DND-41 (cell line): ENCODE results near the gene EPPIN.

Experiments used
- CTCF ChIP-seq: IDR thresholded peaks from 2 replicates; pipeline ENCODE4 v1.5.1; 2012; ENCODE audit warnings: borderline replicate concordance, low read length, moderate library complexity, mild to moderate bottlenecking; ENCODE audit not compliant: poor library complexity, severe bottlenecking; ENCODE audit errors: extremely low read depth
- EZH2 ChIP-seq: IDR thresholded peaks from 3 replicates; pipeline ENCODE4 v1.6.1; 2012; ENCODE audit warnings: borderline replicate concordance, low read depth, mild to moderate bottlenecking, moderate library complexity, low read length, inconsistent platforms; ENCODE audit not compliant: severe bottlenecking

GRCh38 chr20:45501600-45501999 is 45.6 kb downstream of the EPPIN start:
- TF ChIP-seq EZH2, result no peak
- TF ChIP-seq CTCF, result no peak
